ENCODE results near the gene FARP2.

FARP2 gene

DNA sequence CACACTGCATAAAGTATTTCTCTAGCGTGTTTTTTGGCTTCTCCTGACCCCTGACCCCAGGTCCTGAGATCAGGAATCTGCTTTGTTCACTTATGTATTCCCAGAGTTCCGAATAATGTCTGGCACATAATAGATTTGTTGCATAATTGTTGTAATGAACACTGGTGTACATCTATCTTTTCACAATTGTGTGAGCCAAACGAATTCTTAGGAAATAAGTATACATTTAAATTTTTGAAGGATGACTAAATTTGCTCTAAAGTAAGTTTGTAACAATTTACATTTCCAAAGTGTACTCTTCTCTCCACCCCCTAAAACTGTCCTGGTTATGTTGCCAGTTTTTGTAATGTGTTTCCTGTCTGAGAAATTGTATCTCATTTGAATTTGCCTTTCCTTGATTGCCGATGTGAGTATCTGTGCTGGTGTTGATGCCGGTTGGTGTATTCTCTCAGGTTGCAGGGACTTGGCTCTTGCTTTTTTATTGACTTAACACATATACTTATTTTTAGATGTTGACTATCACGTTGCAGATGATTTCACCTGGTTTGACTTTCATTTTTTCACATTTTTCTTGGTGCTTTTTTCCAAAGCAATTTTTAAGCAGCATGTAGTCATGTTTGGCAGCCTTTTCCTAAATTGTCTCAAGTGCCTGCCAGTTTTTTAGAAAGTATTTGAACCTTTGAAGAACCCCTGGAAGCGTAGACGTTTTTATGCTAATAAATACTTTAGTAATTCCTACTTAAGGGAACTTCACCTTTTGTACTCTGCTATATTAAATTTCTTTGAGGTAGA, 16.1 kb upstream of the FARP2 start:
- Histone ChIP-seq H3K27me3 (replicated peaks in 2 of 5; ENCODE audit: control insufficient read depth in 4 of 5, insufficient read depth in 5 of 5, low read length in 4 of 5) (no peaks in the 10 kb centered on the region), H3K27ac (ENCODE audit: insufficient read depth in 1 of 2, low read depth in 1 of 2, low read length in 2 of 2, poor library complexity in 1 of 2, severe bottlenecking in 2 of 2) (no peak overlapping the region), H3K9me3 (ENCODE audit: control extremely low read depth in 1 of 5, control insufficient read depth in 4 of 5, insufficient read depth in 2 of 5, low read depth in 1 of 5, low read length in 4 of 5) (no peaks in the 10 kb centered on the region), H3K4me1 (ENCODE audit: control extremely low read depth in 1 of 4, control insufficient read depth in 4 of 4, insufficient read depth in 4 of 4, low read length in 3 of 4) (peaks cover 0 to 3% (median 0%) of the 10 kb centered on the region in 4 experiments), H3K36me3 (ENCODE audit: control insufficient read depth in 4 of 4, insufficient read depth in 4 of 4, low read length in 3 of 4) (peaks cover 30 to 85% (median 61%) of the 10 kb centered on the region in 4 experiments), H3K4me3 (ENCODE audit: control insufficient read depth in 1 of 7, extremely low read depth in 1 of 7, insufficient read depth in 4 of 7, low read depth in 2 of 7, low read length in 6 of 7) (no peak overlapping the region)
- no peak for DNase-seq
- POLR2A ChIA-PET, result interaction anchor here (0.9 kb wide), 1 partner anchor 25 kb away, joined by 3 read pairs; the partner anchor contains the start of gene HDLBP
- WGBS (ENCODE audit: insufficient coverage), result 93% methylated on average over 2 of the region's 8 CpGs
- CTCF ChIA-PET, result interaction anchor here (0.7 kb wide), 1 partner anchor 21 kb away, joined by 3 read pairs; no protein-coding TSS in a partner anchor

DNA sequence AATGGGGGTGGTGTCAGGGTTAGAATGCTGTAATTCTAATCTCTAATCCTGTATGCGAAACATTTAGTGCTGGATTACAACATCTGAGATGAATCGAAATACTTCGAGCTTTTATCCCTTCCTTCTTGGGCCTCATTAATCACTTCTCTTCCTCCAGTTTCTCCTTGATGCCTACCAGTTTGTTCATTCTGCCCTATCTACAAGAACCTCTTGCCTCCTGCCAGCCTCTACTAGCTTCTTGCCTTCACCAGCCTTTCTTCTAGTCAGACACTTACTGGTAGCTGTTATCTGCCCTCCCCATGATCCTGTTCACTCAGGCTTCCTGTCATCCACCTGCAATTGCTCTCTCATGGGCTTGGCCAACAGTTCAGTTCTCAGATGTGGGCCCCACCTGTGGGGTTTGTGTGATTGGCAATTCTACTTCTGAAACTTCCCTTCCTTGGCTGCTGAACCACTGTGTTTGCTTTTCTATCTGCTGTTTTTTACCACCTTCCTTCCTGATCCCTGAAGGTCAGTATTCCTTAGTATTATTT, 15.4 kb upstream of the FARP2 start:
- H3K27me3 ChIP-seq (replicated peaks in 2 of 5; ENCODE audit: control insufficient read depth in 4 of 5, insufficient read depth in 5 of 5, low read length in 4 of 5), result no peaks in the 10 kb centered on the region
- H3K36me3 ChIP-seq (ENCODE audit: control insufficient read depth in 4 of 4, insufficient read depth in 4 of 4, low read length in 3 of 4), result peaks cover 27 to 85% (median 64%) of the 10 kb centered on the region in 4 experiments
- ChIA-PET POLR2A (interaction anchor here (0.9 kb wide), 1 partner anchor 26 kb away, joined by 3 read pairs; the partner anchor contains the start of gene HDLBP), CTCF (no interaction called here)
- H3K4me3 ChIP-seq (ENCODE audit: control insufficient read depth in 1 of 7, extremely low read depth in 1 of 7, insufficient read depth in 4 of 7, low read depth in 2 of 7, low read length in 6 of 7), result no peak overlapping the region
- no peak for DNase-seq
- no peaks in the 10 kb centered on the region for H3K9me3 ChIP-seq (ENCODE audit: control extremely low read depth in 1 of 5, control insufficient read depth in 4 of 5, insufficient read depth in 2 of 5, low read depth in 1 of 5, low read length in 4 of 5)
- H3K4me1 ChIP-seq (ENCODE audit: control extremely low read depth in 1 of 4, control insufficient read depth in 4 of 4, insufficient read depth in 4 of 4, low read length in 3 of 4), result peaks cover 0 to 3% (median 0%) of the 10 kb centered on the region in 4 experiments
- H3K27ac ChIP-seq (ENCODE audit: insufficient read depth in 1 of 2, low read depth in 1 of 2, low read length in 2 of 2, poor library complexity in 1 of 2, severe bottlenecking in 2 of 2), result no peak overlapping the region
- WGBS (ENCODE audit: insufficient coverage), result 95% methylated on average over 2 of the region's 3 CpGs

DNA sequence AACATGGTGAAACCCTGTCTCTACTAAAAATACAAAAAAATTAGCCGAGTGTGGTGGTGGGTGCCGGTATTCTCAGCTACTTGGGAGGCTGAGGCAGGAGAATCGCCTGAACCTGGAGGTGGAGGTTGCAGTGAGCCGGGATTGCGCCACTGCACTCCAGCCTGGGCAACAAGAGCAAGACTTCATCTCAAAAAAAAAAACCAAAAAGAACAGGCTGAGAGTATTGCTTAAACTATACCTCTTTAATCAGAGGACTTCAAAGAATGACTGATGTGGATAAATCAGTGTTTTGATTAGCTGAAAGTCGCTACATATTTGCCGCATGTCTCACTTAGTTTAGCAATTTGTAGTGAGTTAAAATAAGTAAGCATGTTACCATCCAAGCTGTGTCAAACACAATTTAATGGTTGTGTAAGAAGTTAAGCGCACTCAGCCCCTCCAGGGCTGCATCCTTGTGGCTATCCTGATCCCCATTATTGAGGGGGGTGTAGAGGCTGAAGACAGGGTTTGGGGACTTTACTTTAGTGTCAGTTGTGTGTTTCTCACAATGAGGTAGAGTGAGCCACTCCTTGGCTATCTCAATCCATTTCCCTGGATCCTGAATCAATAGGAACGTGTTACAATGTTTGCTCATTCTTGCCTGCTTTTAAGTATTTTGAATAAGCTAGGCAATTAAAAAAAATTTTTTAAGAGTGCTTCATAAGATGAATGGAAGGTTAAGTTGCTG, 11.0 kb upstream of the FARP2 start:
- no peaks in the 10 kb centered on the region for H3K9me3 ChIP-seq (ENCODE audit: control extremely low read depth in 1 of 5, control insufficient read depth in 4 of 5, insufficient read depth in 2 of 5, low read depth in 1 of 5, low read length in 4 of 5)
- no peak overlapping the region for H3K27ac ChIP-seq (ENCODE audit: insufficient read depth in 1 of 2, low read depth in 1 of 2, low read length in 2 of 2, poor library complexity in 1 of 2, severe bottlenecking in 2 of 2)
- no peak overlapping the region for H3K4me3 ChIP-seq (ENCODE audit: control insufficient read depth in 1 of 7, extremely low read depth in 1 of 7, insufficient read depth in 4 of 7, low read depth in 2 of 7, low read length in 6 of 7)
- H3K36me3 ChIP-seq (ENCODE audit: control insufficient read depth in 4 of 4, insufficient read depth in 4 of 4, low read length in 3 of 4), result peaks cover 36 to 92% (median 66%) of the 10 kb centered on the region in 4 experiments
- DNase-seq, result no peak
- no peaks in the 10 kb centered on the region for H3K27me3 ChIP-seq (replicated peaks in 2 of 5; ENCODE audit: control insufficient read depth in 4 of 5, insufficient read depth in 5 of 5, low read length in 4 of 5)
- 90% methylated on average over 8 of the region's 9 CpGs for WGBS (ENCODE audit: insufficient coverage)
- CTCF ChIA-PET, result interaction anchor here (1.1 kb wide), 2 partner anchors 10 to 33 kb away, joined by 3 read pairs; no protein-coding TSS in a partner anchor
- peaks cover 0 to 3% (median 0%) of the 10 kb centered on the region in 4 experiments for H3K4me1 ChIP-seq (ENCODE audit: control extremely low read depth in 1 of 4, control insufficient read depth in 4 of 4, insufficient read depth in 4 of 4, low read length in 3 of 4)
- POLR2A ChIA-PET, result interaction anchor here (0.6 kb wide), 1 partner anchor 27 kb away, joined by 3 read pairs; no protein-coding TSS in a partner anchor

DNA sequence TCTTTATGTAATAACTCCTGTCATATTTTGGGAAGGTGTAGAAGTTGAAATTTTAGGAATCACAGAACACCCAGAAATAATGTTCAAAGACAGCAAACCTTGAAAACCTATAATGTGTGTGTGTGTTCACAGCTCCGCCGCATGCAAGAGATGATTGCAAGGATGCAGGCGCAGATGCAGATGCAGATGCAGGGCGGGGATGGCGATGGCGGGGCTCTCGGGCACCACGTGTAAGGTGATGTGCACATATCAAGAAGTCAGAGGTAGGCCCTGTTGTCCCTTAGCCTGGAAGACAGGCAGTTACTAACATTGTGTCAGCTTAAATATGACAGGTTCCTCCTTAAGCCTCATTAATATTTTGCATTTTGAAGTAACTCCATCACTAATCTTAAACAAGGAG, 6.1 kb upstream of the FARP2 start:
- Histone ChIP-seq H3K36me3 (ENCODE audit: control insufficient read depth in 4 of 4, insufficient read depth in 4 of 4, low read length in 3 of 4) (peaks cover 39 to 88% (median 66%) of the 10 kb centered on the region in 4 experiments), H3K27me3 (replicated peaks in 2 of 5; ENCODE audit: control insufficient read depth in 4 of 5, insufficient read depth in 5 of 5, low read length in 4 of 5) (no peaks in the 10 kb centered on the region), H3K9me3 (ENCODE audit: control extremely low read depth in 1 of 5, control insufficient read depth in 4 of 5, insufficient read depth in 2 of 5, low read depth in 1 of 5, low read length in 4 of 5) (no peaks in the 10 kb centered on the region), H3K4me1 (ENCODE audit: control extremely low read depth in 1 of 4, control insufficient read depth in 4 of 4, insufficient read depth in 4 of 4, low read length in 3 of 4) (peaks cover 0 to 2% (median 0%) of the 10 kb centered on the region in 4 experiments), H3K27ac (ENCODE audit: insufficient read depth in 1 of 2, low read depth in 1 of 2, low read length in 2 of 2, poor library complexity in 1 of 2, severe bottlenecking in 2 of 2) (no peak overlapping the region), H3K4me3 (ENCODE audit: control insufficient read depth in 1 of 7, extremely low read depth in 1 of 7, insufficient read depth in 4 of 7, low read depth in 2 of 7, low read length in 6 of 7) (no peak overlapping the region)
- POLR2A ChIA-PET, result no interaction called here
- CTCF ChIA-PET, result interaction anchor here (1.4 to 1.6 kb wide), 3 partner anchors 7 to 22 kb away, joined by 3 to 4 read pairs (median 3); no protein-coding TSS in a partner anchor
- 97% methylated on average over 8 of the region's 8 CpGs for WGBS (ENCODE audit: insufficient coverage)
- no peak for DNase-seq

DNA sequence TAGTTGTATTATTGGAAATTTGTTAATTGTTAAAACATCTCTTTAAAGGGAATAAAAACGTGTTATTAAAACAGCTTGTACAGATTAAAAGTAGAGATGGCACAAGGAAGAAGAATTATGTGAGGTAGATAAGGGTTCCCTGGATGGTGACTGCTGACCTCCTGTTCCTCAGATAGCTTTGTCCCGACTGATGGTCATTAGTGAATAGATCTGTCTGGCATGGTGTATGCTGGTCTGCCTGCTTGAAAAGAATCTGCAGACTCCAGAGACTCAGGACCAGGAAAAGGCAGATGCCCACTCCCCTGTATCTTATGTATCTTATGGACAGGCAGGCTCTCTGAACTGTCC, 5.6 kb upstream of the FARP2 start:
- peaks cover 0 to 6% (median 0%) of the 10 kb centered on the region in 4 experiments for H3K4me1 ChIP-seq (ENCODE audit: control extremely low read depth in 1 of 4, control insufficient read depth in 4 of 4, insufficient read depth in 4 of 4, low read length in 3 of 4)
- POLR2A ChIA-PET, result no interaction called here
- 100% methylated on average over 1 of the region's 2 CpGs for WGBS (ENCODE audit: insufficient coverage)
- peaks cover 35 to 82% (median 61%) of the 10 kb centered on the region in 4 experiments for H3K36me3 ChIP-seq (ENCODE audit: control insufficient read depth in 4 of 4, insufficient read depth in 4 of 4, low read length in 3 of 4)
- H3K27ac ChIP-seq (ENCODE audit: insufficient read depth in 1 of 2, low read depth in 1 of 2, low read length in 2 of 2, poor library complexity in 1 of 2, severe bottlenecking in 2 of 2), result no peak overlapping the region
- H3K9me3 ChIP-seq (ENCODE audit: control extremely low read depth in 1 of 5, control insufficient read depth in 4 of 5, insufficient read depth in 2 of 5, low read depth in 1 of 5, low read length in 4 of 5), result no peaks in the 10 kb centered on the region
- no peaks in the 10 kb centered on the region for H3K27me3 ChIP-seq (replicated peaks in 2 of 5; ENCODE audit: control insufficient read depth in 4 of 5, insufficient read depth in 5 of 5, low read length in 4 of 5)
- no peak for DNase-seq
- CTCF ChIA-PET, result interaction anchor here (1.0 to 1.6 kb wide), 4 partner anchors 8 to 60 kb away, joined by 3 to 4 read pairs (median 3); no protein-coding TSS in a partner anchor
- H3K4me3 ChIP-seq (ENCODE audit: control insufficient read depth in 1 of 7, extremely low read depth in 1 of 7, insufficient read depth in 4 of 7, low read depth in 2 of 7, low read length in 6 of 7), result no peak overlapping the region

DNA sequence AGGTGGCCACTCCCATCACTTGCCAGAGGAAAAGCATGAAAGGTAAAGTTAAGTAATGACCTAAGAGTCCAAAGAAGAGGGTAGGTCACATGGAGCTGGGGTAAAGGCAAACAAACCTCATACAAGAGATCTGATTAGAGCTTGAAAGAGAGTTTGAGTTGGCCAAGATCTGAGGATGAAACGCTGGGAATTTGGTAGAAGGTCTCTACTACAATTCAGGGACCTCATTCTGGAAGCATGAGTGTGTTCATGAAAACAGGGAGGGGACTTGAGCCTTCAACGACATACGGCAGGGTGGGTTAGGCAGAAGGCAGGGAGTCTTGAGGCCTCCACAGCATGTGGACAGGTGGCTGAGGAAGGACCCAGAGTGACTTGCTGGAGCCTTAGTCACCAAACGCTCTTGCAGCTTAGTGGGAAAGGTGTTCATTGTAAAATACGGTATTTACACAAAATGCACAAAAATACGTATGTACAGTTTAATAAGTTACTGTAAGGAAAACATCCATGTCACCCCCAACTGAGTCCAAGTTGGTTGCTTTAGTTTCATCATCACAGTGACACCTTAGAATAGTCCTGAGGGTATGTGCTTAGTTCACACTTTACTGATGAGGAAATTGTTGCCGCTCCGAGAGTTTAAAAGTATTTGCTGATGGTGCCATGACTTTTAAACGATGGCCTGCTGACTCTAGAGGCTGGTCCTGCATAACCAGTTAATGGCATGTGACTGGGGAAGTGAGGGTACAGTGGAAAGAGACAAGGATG, 5.0 kb upstream of the FARP2 start:
- Histone ChIP-seq H3K4me3 (ENCODE audit: control insufficient read depth in 1 of 7, extremely low read depth in 1 of 7, insufficient read depth in 4 of 7, low read depth in 2 of 7, low read length in 6 of 7) (no peak overlapping the region), H3K27ac (ENCODE audit: insufficient read depth in 1 of 2, low read depth in 1 of 2, low read length in 2 of 2, poor library complexity in 1 of 2, severe bottlenecking in 2 of 2) (no peak overlapping the region), H3K4me1 (ENCODE audit: control extremely low read depth in 1 of 4, control insufficient read depth in 4 of 4, insufficient read depth in 4 of 4, low read length in 3 of 4) (peaks cover 0 to 6% (median 0%) of the 10 kb centered on the region in 4 experiments), H3K36me3 (ENCODE audit: control insufficient read depth in 4 of 4, insufficient read depth in 4 of 4, low read length in 3 of 4) (peaks cover 33 to 77% (median 55%) of the 10 kb centered on the region in 4 experiments), H3K27me3 (replicated peaks in 2 of 5; ENCODE audit: control insufficient read depth in 4 of 5, insufficient read depth in 5 of 5, low read length in 4 of 5) (no peaks in the 10 kb centered on the region), H3K9me3 (ENCODE audit: control extremely low read depth in 1 of 5, control insufficient read depth in 4 of 5, insufficient read depth in 2 of 5, low read depth in 1 of 5, low read length in 4 of 5) (no peaks in the 10 kb centered on the region)
- WGBS (ENCODE audit: insufficient coverage), result 95% methylated on average over 7 of the region's 9 CpGs
- CTCF ChIA-PET, result interaction anchor here (0.5 to 1.6 kb wide), 4 partner anchors 9 to 249 kb away, joined by 3 to 4 read pairs (median 3); partner anchors contain the start of gene MTERF4
- no peak for DNase-seq
- POLR2A ChIA-PET, result no interaction called here

Measured in common myeloid progenitor, CD34-positive (primary cell).